Duodenal mucosa (tissue), 2 donors: ENCODE measurements around the gene PRM1.
"Not testable (repeated sequence)": the region's sequence is repeated elsewhere in the genome, so short reads cannot be mapped to it uniquely, and the experiment has no call there.

Source experiments
- H3K27ac ChIP-seq: one replicate; pipeline ENCODE4 v1.7.0; 2013; ENCODE audit warnings: low read depth, low read length
- H3K27me3 ChIP-seq, 2 donors: one replicate each; pipeline ENCODE4 v1.7.0; 2013; ENCODE audit warnings: low read length in 2 of 2, control low read depth in 1 of 2; ENCODE audit not compliant: insufficient read depth in 2 of 2, control insufficient read depth in 1 of 2
- H3K36me3 ChIP-seq, 2 donors: one replicate each; pipeline ENCODE4 v1.7.0; 2013; ENCODE audit warnings: low read length in 2 of 2, control low read depth in 1 of 2; ENCODE audit not compliant: insufficient read depth in 2 of 2, control insufficient read depth in 1 of 2
- H3K4me1 ChIP-seq, 2 donors: one replicate each; pipeline ENCODE4 v1.7.0; 2013; ENCODE audit warnings: low read length in 2 of 2, control low read depth in 1 of 2; ENCODE audit not compliant: insufficient read depth in 2 of 2, control insufficient read depth in 1 of 2
- H3K4me3 ChIP-seq, 2 donors: one replicate each; pipeline ENCODE4 v1.7.0; 2013; ENCODE audit warnings: low read length in 2 of 2, low read depth in 1 of 2
- H3K9ac ChIP-seq, 2 donors: one replicate each; pipeline ENCODE4 v1.7.0; 2013; ENCODE audit warnings: low read length in 2 of 2, low read depth in 1 of 2
- H3K9me3 ChIP-seq, 2 donors: one replicate each; pipeline ENCODE4 v1.7.0; 2013; ENCODE audit warnings: low read length in 2 of 2, control low read depth in 1 of 2; ENCODE audit not compliant: control insufficient read depth in 1 of 2

Gene PRM1

GRCh38 chr16:11297492-11298142 is 16.5 kb upstream of the PRM1 start:
- Histone ChIP-seq H3K27ac (no peak overlapping the region), H3K4me3 (peak overlapping the region; percentile 53 to 65), H3K9me3 (no peaks in the 10 kb centered on the region)

GRCh38 chr16:11296706-11297491 is 15.8 kb upstream of the PRM1 start:
- H3K9ac ChIP-seq, result peak overlapping the region; percentile 13 to 32
- peaks cover 0 to 5% of the 10 kb centered on the region in 2 donors for H3K27me3 ChIP-seq
- H3K4me1 ChIP-seq, result peaks cover 13% of the 10 kb centered on the region in 2 donors
- no peak overlapping the region for H3K27ac ChIP-seq
- H3K36me3 ChIP-seq, result no peaks in the 10 kb centered on the region
- peak overlapping the region; percentile 38 to 65 for H3K4me3 ChIP-seq
- H3K9me3 ChIP-seq, result no peaks in the 10 kb centered on the region

More at GRCh38 chr16:11297492-11298142, 16.5 kb upstream of the PRM1 start:
- Histone ChIP-seq H3K4me1 (peaks cover 13% of the 10 kb centered on the region in 2 donors), H3K36me3 (no peaks in the 10 kb centered on the region), H3K9ac (peak overlapping the region; percentile 13 to 32), H3K27me3 (peaks cover 0 to 5% of the 10 kb centered on the region in 2 donors)

GRCh38 chr16:11296351-11296705 is 15.2 kb upstream of the PRM1 start:
- no peak overlapping the region for H3K4me3 ChIP-seq
- no peaks in the 10 kb centered on the region for H3K36me3 ChIP-seq
- H3K27ac ChIP-seq, result no peak overlapping the region
- H3K4me1 ChIP-seq, result peaks cover 13% of the 10 kb centered on the region in 2 donors
- no peak overlapping the region for H3K9ac ChIP-seq
- H3K27me3 ChIP-seq, result peaks cover 0 to 5% of the 10 kb centered on the region in 2 donors
- no peaks in the 10 kb centered on the region for H3K9me3 ChIP-seq

GRCh38 chr16:11295672-11296071 is 14.5 kb upstream of the PRM1 start:
- Histone ChIP-seq H3K4me1 (peaks cover 13% of the 10 kb centered on the region in 2 donors), H3K9me3 (no peaks in the 10 kb centered on the region), H3K27ac (no peak overlapping the region), H3K36me3 (no peaks in the 10 kb centered on the region), H3K27me3 (peaks cover 0 to 5% of the 10 kb centered on the region in 2 donors), H3K4me3 (no peak overlapping the region), H3K9ac (no peak overlapping the region)

GRCh38 chr16:11292076-11292748 is 11.1 kb upstream of the PRM1 start:
- peaks cover 4 to 6% of the 10 kb centered on the region in 2 donors for H3K4me1 ChIP-seq
- no peak overlapping the region for H3K27ac ChIP-seq
- no peaks in the 10 kb centered on the region for H3K36me3 ChIP-seq

GRCh38 chr16:11291091-11291703 is 10.1 kb upstream of the PRM1 start:
- Histone ChIP-seq H3K4me3 (no peak overlapping the region), H3K9me3 (no peaks in the 10 kb centered on the region), H3K27me3 (peaks cover 0 to 5% of the 10 kb centered on the region in 2 donors), H3K27ac (no peak overlapping the region), H3K9ac (no peak overlapping the region), H3K4me1 (no peaks in the 10 kb centered on the region), H3K36me3 (no peaks in the 10 kb centered on the region)

More at GRCh38 chr16:11292076-11292748, 11.1 kb upstream of the PRM1 start:
- Histone ChIP-seq H3K4me3 (no peak overlapping the region), H3K9ac (no peak overlapping the region), H3K27me3 (peaks cover 0 to 5% of the 10 kb centered on the region in 2 donors), H3K9me3 (no peaks in the 10 kb centered on the region)

- Histone ChIP-seq H3K36me3 (no peaks in the 10 kb centered on the region), H3K9me3 (no peaks in the 10 kb centered on the region), H3K4me1 (no peaks in the 10 kb centered on the region), H3K9ac (no peak overlapping the region), H3K4me3 (no peak overlapping the region), H3K27me3 (peaks cover 0 to 5% of the 10 kb centered on the region in 2 donors), H3K27ac (no peak overlapping the region)
Observed at GRCh38 chr16:11290102-11290893, 9.2 kb upstream of the PRM1 start.

GRCh38 chr16:11289696-11290095 is 8.6 kb upstream of the PRM1 start:
- not testable (repeated sequence) for H3K4me1 ChIP-seq, H3K36me3 ChIP-seq, H3K27me3 ChIP-seq, H3K27ac ChIP-seq, H3K4me3 ChIP-seq, H3K9me3 ChIP-seq, H3K9ac ChIP-seq

GRCh38 chr16:11289202-11289601 is 8.1 kb upstream of the PRM1 start:
- H3K27ac ChIP-seq, result no peak overlapping the region
- no peak overlapping the region for H3K4me3 ChIP-seq
- no peak overlapping the region for H3K9ac ChIP-seq
- H3K27me3 ChIP-seq, result peaks cover 0 to 5% of the 10 kb centered on the region in 2 donors
- no peaks in the 10 kb centered on the region for H3K4me1 ChIP-seq
- no peaks in the 10 kb centered on the region for H3K36me3 ChIP-seq
- no peaks in the 10 kb centered on the region for H3K9me3 ChIP-seq
